Loucy (cell line): ENCODE data around the gene UBXN6.

Experiments
- CTCF ChIP-seq: fragments of 200-600 bp; sonication (generic); conservative IDR thresholded peaks from 2 replicates; pipeline ENCODE4 v1.5.1; 2014; ENCODE audit warnings: mild to moderate bottlenecking, antibody characterized with exemption, low read length
- EZH2phosphoT487 ChIP-seq: fragments of 200-600 bp; IDR thresholded peaks from 2 replicates; pipeline ENCODE4 v1.6.1; 2018; ENCODE audit warnings: antibody characterized with exemption, mild to moderate bottlenecking, moderate library complexity, borderline replicate concordance

GRCh38 chr19:4500841-4501591, 43.4 kb upstream of the UBXN6 start:
- TF ChIP-seq CTCF = no peak
- TF ChIP-seq EZH2phosphoT487 = no peak
